HPDE6-E6E7 (cell line): ENCODE results near the gene PLEKHM3.
"Not testable (repeated sequence)": the region's sequence is repeated elsewhere in the genome, so short reads cannot be mapped to it uniquely, and the experiment has no call there.

Experiments
- DNase-seq: peaks from one replicate; pipeline ENCODE4 v3.0.0; 2011; ENCODE audit warnings: missing footprints; ENCODE audit errors: extremely low spot score

PLEKHM3 gene

DNA sequence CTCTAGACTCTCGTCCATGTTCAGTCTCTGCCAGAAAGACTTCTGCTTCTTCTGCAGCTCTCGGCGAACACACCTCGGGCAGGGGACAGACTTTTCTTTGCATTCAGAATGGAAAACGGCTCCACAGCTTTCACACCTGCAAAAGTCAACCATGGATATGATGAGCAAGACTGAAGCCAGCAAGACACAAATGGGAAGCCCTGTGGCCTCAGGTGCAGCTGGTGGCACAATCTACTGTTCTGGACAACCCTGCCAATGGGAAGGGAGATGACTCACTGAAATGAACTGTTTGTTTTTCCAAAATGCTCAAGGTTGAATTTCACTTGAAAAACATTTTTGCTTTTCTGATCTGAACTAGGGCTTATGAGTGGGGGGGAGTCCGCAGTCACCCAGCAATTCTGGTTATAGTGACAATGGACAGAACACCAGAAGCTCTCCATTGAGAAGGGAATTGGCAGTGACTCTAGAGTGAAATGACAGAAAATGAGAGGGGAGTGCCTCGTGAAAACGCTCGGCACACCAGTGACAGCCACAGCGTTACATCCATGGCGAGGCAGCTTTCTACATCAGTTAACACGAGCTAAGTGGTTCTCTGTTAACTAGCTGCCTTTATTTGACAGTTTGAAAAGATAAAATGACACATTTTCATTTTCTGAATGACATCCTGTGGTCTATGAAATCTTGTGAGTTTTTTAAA, 196.8 kb downstream of the PLEKHM3 start:
- DNase-seq = no peak

DNA sequence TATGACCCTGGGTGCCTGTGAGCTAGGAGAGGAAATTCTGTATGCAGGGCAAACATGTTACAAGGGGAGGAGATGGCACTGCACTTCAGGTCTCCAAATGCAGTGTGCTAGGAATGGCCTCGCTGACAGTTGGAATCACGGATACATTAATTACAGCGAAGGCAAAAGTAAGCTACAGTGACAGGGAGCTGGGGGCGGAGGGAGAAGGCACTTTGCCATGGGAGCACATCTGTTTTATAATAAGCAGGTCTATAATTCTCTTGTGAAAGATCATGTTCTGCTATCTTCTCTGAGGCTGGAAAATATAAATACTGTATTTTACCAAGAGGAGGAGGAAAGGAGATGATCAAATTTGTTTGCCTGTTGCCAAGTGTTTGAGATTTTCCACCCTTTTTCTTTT, 199.3 kb downstream of the PLEKHM3 start:
- DNase-seq = no peak

- no peak for DNase-seq
These were observed 200.0 kb downstream of the PLEKHM3 start for GRCh38 chr2:207825045-207825954.

DNA sequence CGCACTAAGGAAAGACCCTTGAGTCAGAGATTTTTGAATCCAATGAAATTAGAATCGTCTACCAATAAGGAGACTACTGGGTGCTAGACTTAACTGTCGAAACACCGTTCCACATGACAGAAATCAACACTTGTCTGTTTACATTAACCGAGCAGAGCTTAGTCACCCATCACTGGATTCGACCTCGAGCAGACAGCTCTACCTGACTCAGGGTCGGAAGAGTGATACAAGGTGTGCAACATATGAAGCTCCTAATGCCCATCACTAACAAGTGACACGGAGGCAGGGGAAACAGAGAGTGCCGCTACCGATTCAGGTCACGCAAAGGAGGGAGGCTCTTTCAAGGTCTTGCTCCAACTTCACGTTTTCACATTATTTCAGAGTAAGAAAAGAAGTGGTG, 201.5 kb downstream of the PLEKHM3 start:
- DNase-seq = no peak

GRCh38 chr2:207819839-207820784, 205.2 kb downstream of the PLEKHM3 start:
- peak; percentile 80 for DNase-seq

DNA sequence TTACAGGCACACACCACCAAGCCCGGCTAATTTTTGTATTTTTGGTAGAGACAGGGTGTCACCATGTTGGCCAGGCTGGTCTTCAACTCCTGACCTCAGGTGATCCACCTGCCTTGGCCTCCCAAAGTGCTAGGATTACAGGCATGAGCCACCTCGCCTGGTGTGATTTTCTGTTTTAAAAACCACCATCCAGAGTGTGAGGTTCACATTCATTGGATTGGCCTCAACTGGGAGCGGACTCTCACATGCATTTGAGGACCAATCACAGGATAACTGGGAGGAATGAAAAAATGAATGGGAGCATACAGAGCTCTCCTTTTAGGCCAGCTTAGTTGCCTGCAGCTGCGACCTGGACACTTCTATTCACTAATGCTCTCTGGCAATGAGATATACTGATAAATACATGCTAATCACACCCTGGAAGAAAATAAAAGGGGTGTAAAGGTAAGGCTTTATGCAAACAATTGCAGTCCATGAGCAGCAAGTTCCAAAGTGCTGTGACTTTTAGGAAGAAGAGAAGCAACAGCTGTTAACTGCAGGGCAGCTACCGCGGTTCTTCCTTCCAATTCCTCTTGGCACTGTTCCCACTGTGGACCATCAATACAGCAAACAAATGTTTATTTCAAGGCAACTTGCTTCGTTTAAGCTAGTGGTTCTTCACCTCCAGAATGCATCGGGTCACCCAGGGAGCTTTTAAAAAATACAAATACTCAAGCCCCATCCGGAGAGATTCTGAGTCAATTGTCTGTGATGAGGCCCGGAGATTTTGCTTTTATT, 206.1 kb downstream of the PLEKHM3 start:
- DNase-seq = no peak

- no peak for DNase-seq
These were observed 208.8 kb downstream of the PLEKHM3 start for GRCh38 chr2:207816546-207816945.

DNA sequence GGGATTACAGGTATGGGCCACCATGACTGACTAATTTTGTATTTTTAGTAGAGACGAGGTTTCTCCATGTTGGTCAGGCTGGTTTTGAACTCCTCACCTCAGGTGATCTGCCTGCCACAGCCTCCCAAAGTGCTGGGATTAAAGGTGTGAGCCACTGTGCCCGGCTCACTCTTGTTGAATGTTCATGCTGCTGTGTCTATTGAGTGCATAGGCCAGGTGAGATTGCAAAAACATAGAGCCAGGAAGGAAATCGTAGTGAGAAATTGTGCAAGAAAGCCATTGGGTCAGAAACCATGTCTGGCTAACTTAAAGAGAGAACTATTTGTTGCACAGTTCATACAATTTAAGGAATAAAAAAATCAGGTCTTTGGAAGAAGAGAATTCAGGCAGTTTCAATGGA, 210.1 kb downstream of the PLEKHM3 start:
- DNase-seq = no peak

GRCh38 chr2:207813942-207814341, 211.4 kb downstream of the PLEKHM3 start:
- no peak for DNase-seq

GRCh38 chr2:207813221-207813916, 212.0 kb downstream of the PLEKHM3 start:
- no peak for DNase-seq

DNA sequence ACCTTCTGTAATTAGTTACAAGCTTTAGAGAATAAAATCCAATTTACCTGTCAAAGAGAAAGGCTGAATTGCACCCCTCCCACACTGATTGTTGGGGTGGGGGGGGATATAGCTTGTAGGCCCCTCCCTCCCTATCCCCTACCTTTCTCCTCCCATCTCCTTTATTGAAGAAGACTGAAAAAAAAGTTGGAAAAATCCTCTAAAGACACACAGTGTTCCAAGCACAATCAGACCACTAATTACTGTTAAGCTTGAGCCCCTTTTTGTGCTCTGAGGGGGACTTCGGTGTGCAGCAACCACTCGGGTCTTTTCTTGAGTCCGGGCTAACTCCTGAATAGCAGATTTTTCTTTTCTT, 212.6 kb downstream of the PLEKHM3 start:
- no peak for DNase-seq

- no peak for DNase-seq
These were observed 213.1 kb downstream of the PLEKHM3 start for GRCh38 chr2:207812058-207812725.

DNA sequence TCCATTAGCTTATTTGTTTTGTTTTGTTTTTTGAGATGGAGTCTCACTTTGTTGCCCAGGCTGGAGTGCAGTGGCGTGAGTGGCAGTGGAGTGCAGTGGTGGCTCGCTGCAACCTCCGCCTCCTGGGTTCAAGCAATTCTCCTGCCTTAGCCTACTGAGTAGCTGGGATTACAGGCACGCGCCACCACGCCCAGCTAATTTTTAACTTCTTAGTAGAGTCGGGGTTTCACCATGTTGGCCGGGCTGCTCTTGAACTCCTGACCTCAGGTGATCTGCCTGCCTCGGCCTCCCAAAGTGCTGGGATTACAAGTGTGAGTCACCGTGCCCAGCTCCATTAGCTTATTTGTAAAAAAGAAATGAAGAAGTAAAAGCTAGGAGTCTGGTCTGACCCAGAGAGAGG, 213.7 kb downstream of the PLEKHM3 start:
- DNase-seq = not testable (repeated sequence)

DNA sequence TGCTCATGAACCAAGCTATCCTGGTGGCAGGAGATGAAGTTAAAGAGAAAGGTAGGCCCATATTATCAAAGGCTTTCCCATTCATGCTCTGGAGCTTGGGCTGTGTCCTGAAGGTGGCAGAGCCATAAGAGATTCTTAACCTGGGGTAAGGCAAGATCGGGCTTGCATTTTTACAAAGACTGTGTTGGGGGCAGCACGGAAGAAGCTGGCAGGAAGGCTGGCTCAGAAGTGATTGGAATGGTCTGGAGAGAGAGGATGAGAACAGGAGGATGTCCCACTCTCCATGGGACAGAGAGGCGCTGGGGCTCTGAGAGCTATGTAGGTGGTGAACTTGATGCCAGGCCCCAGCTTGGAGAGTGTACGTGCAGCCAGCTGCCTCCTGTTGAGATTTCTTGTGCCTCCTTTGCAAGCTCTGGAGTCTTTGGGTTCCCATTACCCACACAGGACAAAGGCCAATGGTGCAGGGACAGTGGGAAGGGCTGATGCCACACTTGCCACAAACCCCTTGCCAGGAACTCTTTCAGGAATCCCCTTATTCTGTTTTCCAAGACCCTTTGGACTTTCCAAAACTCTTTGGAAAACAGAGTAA, 215.0 kb downstream of the PLEKHM3 start:
- no peak for DNase-seq

DNA sequence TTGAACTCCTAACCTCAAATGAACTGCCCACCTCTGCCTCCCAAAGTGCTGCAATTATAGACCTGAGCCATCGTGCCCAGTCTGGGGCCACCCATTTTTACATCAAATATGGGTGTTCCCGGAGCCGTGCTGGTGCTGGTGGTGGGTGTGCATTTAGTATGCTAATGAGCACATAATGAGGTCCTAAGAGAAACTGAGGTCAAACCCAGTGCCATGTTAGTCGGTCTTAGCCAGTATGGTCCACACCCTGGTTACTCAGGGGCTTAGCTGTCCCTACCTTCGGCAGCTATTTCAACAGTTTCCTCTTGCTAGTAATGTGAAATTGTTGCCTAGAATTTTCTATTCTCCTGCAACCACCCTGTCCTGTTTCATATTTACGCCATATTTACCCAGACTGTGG, 217.2 kb downstream of the PLEKHM3 start:
- DNase-seq = no peak

DNA sequence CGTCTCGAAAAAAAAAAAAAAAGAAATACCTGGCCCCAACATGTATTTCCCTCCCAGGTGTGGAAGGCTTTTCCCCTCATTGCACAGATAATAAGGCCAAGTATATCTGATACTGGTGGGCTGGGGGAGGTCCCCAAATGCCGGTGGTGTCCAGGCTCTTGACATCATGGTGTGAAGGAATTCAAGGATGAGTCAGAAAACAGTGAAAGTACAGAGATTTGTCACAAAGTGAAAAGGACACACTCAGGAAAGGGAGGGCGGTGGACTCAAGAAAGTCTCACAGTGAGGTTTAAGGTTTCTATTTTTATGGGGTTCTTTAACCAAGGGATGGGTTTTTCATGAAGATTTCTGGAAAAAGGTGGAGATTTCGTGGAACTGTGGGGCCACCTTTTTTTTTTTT, 217.8 kb downstream of the PLEKHM3 start:
- DNase-seq = no peak

- no peak for DNase-seq
These were observed 219.6 kb downstream of the PLEKHM3 start for GRCh38 chr2:207805566-207806226.

GRCh38 chr2:207802650-207803049, 222.7 kb downstream of the PLEKHM3 start:
- DNase-seq = no peak

DNA sequence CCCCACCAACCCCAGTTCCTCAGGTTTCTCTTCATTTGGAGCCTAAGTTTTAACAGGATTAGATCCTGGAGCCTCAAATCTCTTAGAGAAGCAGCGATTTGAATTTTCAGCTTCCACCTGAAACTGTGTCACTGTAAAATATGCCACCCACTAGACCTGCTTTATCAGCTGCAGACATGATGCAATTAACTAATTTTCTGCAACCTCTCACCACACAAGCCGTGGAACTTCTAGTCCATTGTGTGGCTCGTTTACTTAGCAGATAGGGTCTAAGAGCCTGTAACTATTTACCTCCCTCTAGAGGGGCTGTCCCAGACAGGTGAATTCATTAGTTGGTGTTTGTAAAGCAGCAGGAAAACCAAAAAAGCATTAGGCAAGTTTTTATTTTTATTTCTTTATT, 224.1 kb downstream of the PLEKHM3 start:
- no peak for DNase-seq
